Prostate gland (tissue), 2 donors: ENCODE measurements around the gene LRIG2.

Source experiments
- POLR2A ChIP-seq: fragments of 450-650 bp; IDR thresholded peaks from one replicate; pipeline ENCODE4 v1.6.1; 2016; ENCODE audit warnings: antibody characterized with exemption, mild to moderate bottlenecking
- POLR2AphosphoS5 ChIP-seq: sonication (generic); formaldehyde crosslinking; IDR thresholded peaks from one replicate; pipeline ENCODE4 v1.6.1; 2017; ENCODE audit warnings: antibody characterized with exemption
- TF ChIP-seq, protein P1 (sequence below), 4 experiments: fragments of 200-600 bp in 2 of 4; fragments of 450-650 bp in 2 of 4; sonication (generic) in 2 of 4; IDR thresholded peaks; 1 replicate in 3 of 4; 2 replicates in 1 of 4; pipeline ENCODE4 v1.5.1; 2016 to 2019; ENCODE audit warnings: antibody characterized with exemption in 4 of 4, mild to moderate bottlenecking in 2 of 4, moderate library complexity in 2 of 4

DNA sequence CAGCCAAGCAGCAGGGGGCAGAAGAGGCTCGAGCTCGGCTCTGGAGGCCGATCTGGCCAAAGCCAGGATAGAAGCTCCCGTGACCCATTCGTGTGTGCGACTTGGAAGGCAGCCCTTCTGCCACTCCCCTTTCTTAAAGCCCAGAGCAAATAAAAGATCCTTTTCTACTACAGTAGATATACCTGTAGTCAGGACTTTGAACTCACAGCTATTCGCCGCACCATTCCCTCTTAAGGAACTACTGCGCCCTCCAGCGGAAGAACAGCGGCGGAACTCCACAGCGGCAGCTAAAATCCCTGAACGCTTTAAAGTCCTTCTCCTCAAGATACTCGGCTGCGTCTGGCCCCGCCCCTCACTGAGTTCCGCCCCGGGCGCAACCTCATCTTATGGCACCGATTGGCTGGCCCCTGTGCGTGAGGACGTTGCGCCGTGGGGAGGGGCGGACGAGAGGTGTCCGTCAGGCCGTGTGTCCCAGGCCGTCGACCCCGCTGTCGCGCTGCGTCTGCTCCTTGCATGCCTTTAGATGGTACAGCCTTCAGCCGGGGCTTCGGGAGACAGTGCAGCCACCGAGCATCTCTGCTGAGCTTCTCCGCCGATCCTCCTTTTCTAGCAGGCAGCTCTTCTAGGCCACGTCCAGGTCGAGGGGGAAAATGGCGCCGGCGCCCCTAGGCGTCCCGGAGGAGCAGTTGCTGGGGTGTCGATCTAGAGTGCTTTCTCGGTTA, at the start of gene LRIG2:
- TF ChIP-seq, protein P1, sequence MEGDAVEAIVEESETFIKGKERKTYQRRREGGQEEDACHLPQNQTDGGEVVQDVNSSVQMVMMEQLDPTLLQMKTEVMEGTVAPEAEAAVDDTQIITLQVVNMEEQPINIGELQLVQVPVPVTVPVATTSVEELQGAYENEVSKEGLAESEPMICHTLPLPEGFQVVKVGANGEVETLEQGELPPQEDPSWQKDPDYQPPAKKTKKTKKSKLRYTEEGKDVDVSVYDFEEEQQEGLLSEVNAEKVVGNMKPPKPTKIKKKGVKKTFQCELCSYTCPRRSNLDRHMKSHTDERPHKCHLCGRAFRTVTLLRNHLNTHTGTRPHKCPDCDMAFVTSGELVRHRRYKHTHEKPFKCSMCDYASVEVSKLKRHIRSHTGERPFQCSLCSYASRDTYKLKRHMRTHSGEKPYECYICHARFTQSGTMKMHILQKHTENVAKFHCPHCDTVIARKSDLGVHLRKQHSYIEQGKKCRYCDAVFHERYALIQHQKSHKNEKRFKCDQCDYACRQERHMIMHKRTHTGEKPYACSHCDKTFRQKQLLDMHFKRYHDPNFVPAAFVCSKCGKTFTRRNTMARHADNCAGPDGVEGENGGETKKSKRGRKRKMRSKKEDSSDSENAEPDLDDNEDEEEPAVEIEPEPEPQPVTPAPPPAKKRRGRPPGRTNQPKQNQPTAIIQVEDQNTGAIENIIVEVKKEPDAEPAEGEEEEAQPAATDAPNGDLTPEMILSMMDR (IDR thresholded peaks at IDR 0.05) = peak; percentile 66 to 94 (median 90)
- TF ChIP-seq POLR2A (peak; percentile 90), POLR2AphosphoS5 (peak; percentile 93)
